ENCODE results near the gene RAB1B.
A peak's percentile ranks its signal among the peaks of the same experiment; 100 is the strongest.

The RAB1B gene

GRCh38 chr11:66268244-66268951 lies at the start of gene RAB1B:
TSS of gene RAB1B (plus strand) at chr11:66268639. CDS start at chr11:66268680, 41 bp downstream.
- peak; percentile 98 for DNase-seq

- no peak for DNase-seq
Measured at GRCh38 chr11:66218846-66219620, 49.4 kb upstream of the RAB1B start.

GRCh38 chr11:66219846-66220565 lies 48.4 kb upstream of the RAB1B start:
- no peak for DNase-seq

DNA sequence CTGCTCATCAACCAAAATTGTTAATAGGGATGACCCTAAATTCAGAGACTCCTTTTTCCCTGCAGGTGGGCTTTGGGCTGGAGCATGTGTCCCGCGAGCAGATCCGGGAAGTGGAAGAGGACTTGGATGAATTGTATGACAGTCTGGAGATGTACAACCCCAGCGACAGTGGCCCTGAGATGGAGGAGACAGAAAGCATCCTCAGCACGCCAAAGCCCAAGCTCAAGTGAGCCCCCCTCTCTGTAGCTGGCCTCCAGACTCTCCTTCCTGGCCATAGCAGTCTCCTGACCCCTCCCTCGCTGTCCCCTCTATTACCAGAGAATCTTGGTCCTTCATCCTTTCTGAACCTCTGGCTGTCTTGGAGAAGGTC lies 47.9 kb upstream of the RAB1B start:
- DNase-seq: no peak

DNA sequence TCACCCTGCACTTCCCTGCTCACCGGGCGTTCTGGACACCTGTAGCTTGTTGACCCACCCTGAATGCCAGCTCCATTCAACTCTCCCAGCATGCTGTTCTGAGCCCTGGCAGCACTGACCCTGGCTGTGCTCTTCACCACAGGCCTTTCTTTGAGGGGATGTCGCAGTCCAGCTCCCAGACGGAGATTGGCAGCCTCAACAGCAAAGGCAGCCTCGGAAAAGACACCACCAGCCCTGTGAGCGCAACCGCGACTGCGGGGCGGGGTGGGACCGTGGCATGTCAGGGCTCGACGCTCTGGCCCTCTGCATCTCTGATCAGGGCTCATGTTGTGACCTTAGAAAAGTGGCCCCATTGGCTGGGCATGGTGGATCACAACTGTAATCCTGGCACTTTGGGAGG lies 47.4 kb upstream of the RAB1B start:
- DNase-seq: no peak

DNA sequence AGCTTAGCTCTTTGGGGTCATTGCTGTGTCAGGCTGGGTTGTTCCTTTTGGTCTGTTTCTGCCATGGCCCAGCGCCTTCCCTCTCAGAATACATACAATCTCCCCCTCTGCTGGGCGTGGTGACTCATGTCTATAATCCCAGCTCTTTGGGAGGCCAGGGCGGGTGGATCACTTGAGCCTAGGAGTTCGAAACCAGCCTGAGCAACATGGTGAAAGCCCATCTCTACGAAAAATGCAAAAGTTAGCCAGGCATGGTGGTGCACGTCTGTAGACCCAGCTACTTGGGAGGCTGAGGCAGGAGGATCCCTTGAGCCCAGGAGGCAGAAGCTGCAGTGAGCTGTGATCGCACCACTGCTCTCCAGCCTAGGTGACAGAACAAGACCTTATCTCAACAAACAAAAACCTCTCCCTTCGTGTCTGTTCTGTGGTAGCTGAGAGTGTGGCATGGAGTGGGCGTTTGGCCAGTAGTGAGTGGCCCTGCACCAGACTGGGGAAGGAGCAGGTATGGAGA lies 46.7 kb upstream of the RAB1B start:
- DNase-seq: no peak

- peak; percentile 86 for DNase-seq
Measured at GRCh38 chr11:66222358-66223149, 45.9 kb upstream of the RAB1B start.

- DNase-seq: no peak
Measured at GRCh38 chr11:66224226-66224855, 44.1 kb upstream of the RAB1B start.

GRCh38 chr11:66225066-66225465 lies 43.4 kb upstream of the RAB1B start:
- peak; percentile 54 for DNase-seq

DNA sequence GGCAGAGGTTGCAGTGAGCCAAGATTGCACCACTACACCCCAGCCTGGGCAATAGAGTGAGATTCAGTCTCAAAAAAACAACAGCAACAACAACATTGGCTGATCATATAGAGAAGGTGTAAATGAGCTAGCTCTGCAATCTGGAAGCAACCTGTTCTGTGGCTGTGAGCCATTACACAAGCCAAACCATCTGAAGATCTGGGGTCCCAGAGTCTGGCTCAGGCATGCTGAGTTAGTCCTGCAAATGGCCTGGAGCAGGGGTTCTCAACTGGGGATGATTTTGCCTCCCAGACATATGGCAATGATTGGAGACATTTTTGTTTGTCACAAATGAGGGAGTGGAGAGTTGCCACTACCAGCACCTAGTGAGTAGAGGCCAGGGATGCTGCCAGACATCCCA lies 42.3 kb upstream of the RAB1B start:
- DNase-seq: no peak

GRCh38 chr11:66227700-66228099 lies 40.7 kb upstream of the RAB1B start:
- DNase-seq: no peak

GRCh38 chr11:66228521-66228920 lies 39.9 kb upstream of the RAB1B start:
- no peak for DNase-seq

GRCh38 chr11:66230156-66230555 lies 38.3 kb upstream of the RAB1B start:
- DNase-seq: no peak

DNA sequence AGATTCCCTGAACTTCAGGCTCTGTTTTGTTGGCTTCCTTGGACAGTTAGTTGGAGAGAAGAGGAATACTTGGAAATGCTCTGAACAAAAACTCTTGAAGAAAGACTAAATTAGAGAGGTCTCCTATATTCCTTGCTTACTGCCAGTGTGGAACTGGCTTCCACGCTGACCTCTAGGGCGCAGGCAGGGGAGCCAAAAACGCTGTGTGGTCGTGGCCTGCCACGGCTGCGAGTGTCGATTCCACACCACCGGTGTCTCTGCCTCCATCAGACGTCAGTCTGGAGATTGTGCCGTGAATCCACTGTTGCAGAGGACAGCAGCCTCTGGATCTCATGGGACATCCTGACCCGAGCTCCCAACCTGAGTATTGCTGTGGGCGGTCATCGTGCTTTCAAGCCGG lies 37.5 kb upstream of the RAB1B start:
- DNase-seq: no peak

GRCh38 chr11:66231561-66231960 lies 36.9 kb upstream of the RAB1B start:
- DNase-seq: peak; percentile 36

DNA sequence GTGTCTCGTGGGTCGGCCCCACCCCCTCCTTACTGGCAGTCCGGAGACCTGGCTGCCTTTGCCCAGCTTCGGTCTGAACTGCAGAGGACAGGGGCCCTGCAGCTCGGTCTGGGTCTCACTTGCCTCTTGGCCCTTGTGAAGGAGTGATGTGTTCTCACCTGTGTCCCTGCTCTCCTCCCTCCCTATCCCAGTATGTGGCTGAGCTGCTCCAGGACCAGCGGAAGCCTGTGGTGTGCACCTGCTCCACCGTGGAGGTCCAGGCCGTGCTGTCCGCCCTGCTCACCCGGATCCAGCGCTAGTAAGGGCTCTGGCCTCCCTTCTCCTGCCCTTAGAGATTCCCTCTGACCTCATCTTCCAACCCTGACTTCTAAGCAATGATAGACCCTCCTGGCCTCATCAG lies 35.7 kb upstream of the RAB1B start:
- no peak for DNase-seq

DNA sequence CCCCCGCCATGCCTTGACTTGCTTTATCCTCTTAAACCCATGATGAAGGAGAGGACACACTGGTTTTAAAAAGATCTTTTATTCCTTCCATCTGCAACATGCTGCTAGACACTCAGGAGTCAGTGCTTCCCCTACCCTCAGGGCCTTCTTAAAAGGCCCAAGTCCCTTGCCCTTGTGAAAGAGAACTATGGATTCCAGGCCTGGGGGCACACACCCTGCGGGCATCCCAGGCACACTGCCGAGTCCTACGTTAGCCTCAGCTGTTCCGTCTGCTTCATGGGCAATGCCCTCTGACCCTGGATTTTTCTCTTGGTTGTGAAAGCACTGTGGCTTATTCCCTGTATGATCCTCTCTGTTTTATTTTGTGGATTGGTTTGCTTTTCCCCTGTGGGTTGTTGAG lies 35.1 kb upstream of the RAB1B start:
- DNase-seq: no peak

- no peak for DNase-seq
Measured at GRCh38 chr11:66235141-66235540, 33.3 kb upstream of the RAB1B start.

DNA sequence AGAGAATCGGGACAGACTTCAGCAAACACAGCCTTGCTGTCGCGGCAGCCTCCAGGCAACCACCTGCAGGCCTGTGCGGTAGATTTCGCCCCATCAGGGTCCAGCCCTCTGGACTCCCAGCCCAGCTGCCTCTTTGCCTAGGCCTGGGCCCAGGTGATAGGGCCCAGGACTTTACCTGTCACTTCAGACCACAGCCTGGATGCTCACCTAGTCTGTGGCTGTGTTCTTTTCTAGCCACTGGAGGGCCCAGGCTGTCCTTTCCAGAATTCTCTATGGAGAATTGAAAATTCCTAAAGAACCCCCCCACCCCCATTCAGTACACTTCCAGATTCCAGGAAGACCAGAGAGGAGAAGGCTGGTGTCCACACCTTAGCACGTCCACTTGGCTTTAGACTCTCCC lies 30.6 kb upstream of the RAB1B start:
- no peak for DNase-seq

DNA sequence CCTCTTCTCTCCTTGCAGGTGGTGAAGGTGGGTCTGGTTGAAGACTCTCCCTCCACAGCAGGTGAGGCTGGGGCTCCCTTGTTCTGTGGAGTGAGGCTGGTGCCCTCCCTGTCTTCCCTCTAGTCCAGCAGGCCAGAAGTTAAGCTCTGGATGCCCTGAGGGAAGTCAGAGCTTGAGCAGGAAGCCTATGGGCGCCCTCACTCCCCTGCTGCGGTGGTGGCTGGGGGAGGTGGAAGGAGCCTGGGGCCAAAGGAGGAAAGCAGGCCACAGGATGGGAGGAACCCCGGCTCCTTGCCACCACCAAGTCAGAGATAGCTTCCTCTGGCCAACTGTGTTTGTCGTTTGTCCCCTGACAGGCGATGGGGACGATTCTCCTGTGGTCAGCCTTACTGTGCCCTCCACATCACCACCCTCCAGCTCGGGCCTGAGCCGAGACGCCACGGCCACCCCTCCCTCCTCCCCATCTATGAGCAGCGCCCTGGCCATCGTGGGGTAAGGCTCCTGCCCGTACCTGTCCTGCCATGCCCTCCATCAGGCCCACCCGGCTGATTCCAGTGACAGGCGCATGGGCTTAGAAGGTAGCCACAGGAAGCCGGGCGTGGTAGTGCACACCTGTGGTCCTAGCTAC lies 29.5 kb upstream of the RAB1B start:
- DNase-seq: no peak

- no peak for DNase-seq
Measured at GRCh38 chr11:66239511-66239910, 28.9 kb upstream of the RAB1B start.

Data from NCI-H2227 treated with DMSO at 0.1 percent for 48 hours (cell line).